ENCODE data around the gene DNAJB5. TPM values are rescaled to one million over a fixed set of nuclear protein-coding genes. Genes with fewer than 3 reads are reported as not detected.
A peak's percentile ranks its signal among the peaks of the same experiment; 100 is the strongest.
"Not testable (repeated sequence)": the region's sequence is repeated elsewhere in the genome, so short reads cannot be mapped to it uniquely, and the experiment has no call there.

Gene DNAJB5
- total and polyA plus RNA-seq, 4 donors = 0.76 to 2.3 (median 1.8) TPM

DNA sequence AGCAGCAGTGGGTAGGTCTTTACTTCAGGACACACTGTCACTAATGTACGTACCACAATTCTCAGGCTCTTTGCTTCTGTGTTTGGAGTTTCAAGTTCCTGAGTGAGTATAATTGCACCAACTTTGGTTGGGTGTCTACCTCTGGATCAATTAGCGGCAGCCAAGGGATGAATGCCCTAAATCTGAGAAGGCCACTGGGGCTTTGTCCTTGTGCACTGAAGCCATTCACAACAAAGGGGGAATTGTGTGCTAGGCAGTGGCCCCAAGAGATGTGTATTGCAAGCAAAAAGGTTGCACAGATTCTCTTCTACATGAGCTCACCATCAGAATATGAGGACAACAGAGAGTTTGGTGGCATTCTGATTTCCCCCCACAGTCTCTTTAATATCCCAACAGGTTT is 35.3 kb upstream of the DNAJB5 start (continued):
- TF ChIP-seq, protein P1, sequence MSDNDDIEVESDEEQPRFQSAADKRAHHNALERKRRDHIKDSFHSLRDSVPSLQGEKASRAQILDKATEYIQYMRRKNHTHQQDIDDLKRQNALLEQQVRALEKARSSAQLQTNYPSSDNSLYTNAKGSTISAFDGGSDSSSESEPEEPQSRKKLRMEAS (IDR thresholded peaks at IDR 0.05) = no peak

DNA sequence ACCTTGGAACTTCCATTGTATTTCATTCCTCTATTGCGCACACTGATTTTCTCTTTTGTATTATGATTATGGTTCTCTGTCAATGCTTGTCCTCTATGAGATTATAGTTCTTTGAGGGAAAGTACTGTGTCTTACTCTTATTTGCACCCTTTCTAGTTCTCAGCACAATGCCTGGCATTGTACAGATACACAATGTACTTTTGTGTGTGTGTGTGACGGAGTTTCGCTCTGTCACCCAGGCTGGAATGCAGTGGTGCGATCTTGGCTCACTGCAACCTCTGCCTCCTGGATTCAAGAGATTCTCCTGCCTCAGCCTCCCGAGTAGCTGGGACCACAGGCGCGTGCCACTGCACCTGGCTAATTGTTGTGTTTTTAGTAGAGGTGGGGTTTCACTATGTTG is 33.5 kb upstream of the DNAJB5 start:
- not testable (repeated sequence) for DNase-seq (ENCODE audit: low spot score); H3K9ac ChIP-seq (ENCODE audit: low read depth in 1 of 2, low read length in 2 of 2); H3K4me1 ChIP-seq (ENCODE audit: control insufficient read depth in 4 of 4, insufficient read depth in 4 of 4, low read length in 3 of 4); H3K4me3 ChIP-seq (ENCODE audit: low read depth in 1 of 3, low read length in 3 of 3); H3K9me3 ChIP-seq (ENCODE audit: control insufficient read depth in 4 of 4, low read length in 3 of 4); H3K36me3 ChIP-seq (ENCODE audit: control insufficient read depth in 4 of 4, insufficient read depth in 3 of 4, low read depth in 1 of 4, low read length in 3 of 4); H3K27ac ChIP-seq (ENCODE audit: low read depth in 1 of 2, low read length in 2 of 2)
- H3K27me3 ChIP-seq (ENCODE audit: control insufficient read depth in 4 of 4, insufficient read depth in 4 of 4, low read length in 3 of 4) = peaks cover 0 to 14% (median 4%) of the 10 kb centered on the region in 4 donors
- WGBS = 93% methylated on average over 7 of the region's 7 CpGs

DNA sequence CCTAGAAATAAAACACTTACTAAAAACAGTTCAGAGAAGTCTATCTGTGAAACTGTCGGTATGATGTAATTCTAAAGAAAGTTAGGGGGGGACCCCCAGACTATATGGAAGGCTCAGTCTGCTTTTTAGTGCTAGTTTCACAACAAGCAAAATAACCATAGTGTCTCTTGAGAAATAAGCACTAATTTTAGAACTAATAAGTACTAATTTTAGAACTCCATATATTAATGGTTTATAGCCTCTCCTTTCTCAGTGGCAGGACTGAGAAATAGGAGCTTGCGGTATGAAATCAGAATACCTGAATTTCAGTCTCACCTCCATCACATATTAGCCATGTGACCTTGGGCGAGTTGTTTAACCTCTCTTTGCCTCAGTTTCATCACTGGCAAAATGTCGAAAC is 32.9 kb upstream of the DNAJB5 start:
- no peaks in the 10 kb centered on the region for H3K36me3 ChIP-seq (ENCODE audit: control insufficient read depth in 4 of 4, insufficient read depth in 3 of 4, low read depth in 1 of 4, low read length in 3 of 4)
- H3K4me3 ChIP-seq (ENCODE audit: low read depth in 1 of 3, low read length in 3 of 3) = no peak overlapping the region
- H3K27me3 ChIP-seq (ENCODE audit: control insufficient read depth in 4 of 4, insufficient read depth in 4 of 4, low read length in 3 of 4) = peaks cover 0 to 14% (median 4%) of the 10 kb centered on the region in 4 donors
- no peak overlapping the region for H3K9ac ChIP-seq (ENCODE audit: low read depth in 1 of 2, low read length in 2 of 2)
- no peak for TF ChIP-seq FOXA1 (IDR thresholded peaks at IDR 0.05)
- TF ChIP-seq TAF1 (conservative IDR thresholded peaks at IDR 0.05) = no peak
- no peak for TF ChIP-seq YY1 (IDR thresholded peaks at IDR 0.05)
- TF ChIP-seq, protein P2, sequence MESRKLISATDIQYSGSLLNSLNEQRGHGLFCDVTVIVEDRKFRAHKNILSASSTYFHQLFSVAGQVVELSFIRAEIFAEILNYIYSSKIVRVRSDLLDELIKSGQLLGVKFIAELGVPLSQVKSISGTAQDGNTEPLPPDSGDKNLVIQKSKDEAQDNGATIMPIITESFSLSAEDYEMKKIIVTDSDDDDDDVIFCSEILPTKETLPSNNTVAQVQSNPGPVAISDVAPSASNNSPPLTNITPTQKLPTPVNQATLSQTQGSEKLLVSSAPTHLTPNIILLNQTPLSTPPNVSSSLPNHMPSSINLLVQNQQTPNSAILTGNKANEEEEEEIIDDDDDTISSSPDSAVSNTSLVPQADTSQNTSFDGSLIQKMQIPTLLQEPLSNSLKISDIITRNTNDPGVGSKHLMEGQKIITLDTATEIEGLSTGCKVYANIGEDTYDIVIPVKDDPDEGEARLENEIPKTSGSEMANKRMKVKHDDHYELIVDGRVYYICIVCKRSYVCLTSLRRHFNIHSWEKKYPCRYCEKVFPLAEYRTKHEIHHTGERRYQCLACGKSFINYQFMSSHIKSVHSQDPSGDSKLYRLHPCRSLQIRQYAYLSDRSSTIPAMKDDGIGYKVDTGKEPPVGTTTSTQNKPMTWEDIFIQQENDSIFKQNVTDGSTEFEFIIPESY (IDR thresholded peaks at IDR 0.05) = no peak
- TF ChIP-seq JUND (IDR thresholded peaks at IDR 0.05) = no peak
- TF ChIP-seq HNF4A (conservative IDR thresholded peaks at IDR 0.05) = no peak
- TF ChIP-seq GABPA (IDR thresholded peaks at IDR 0.05 in 1 of 2, conservative IDR thresholded peaks at IDR 0.05 in 1 of 2) = no peak
- TF ChIP-seq RXRA (IDR thresholded peaks at IDR 0.05) = no peak
- TF ChIP-seq, protein P3, sequence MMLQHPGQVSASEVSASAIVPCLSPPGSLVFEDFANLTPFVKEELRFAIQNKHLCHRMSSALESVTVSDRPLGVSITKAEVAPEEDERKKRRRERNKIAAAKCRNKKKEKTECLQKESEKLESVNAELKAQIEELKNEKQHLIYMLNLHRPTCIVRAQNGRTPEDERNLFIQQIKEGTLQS (IDR thresholded peaks at IDR 0.05) = no peak
- H3K4me1 ChIP-seq (ENCODE audit: control insufficient read depth in 4 of 4, insufficient read depth in 4 of 4, low read length in 3 of 4) = peaks cover 4 to 10% (median 7%) of the 10 kb centered on the region in 4 donors
- no peak overlapping the region for H3K27ac ChIP-seq (ENCODE audit: low read depth in 1 of 2, low read length in 2 of 2)
- no peaks in the 10 kb centered on the region for H3K9me3 ChIP-seq (ENCODE audit: control insufficient read depth in 4 of 4, low read length in 3 of 4)
- WGBS = 84% methylated on average over 4 of the region's 4 CpGs
- DNase-seq (ENCODE audit: low spot score) = no peak

DNA sequence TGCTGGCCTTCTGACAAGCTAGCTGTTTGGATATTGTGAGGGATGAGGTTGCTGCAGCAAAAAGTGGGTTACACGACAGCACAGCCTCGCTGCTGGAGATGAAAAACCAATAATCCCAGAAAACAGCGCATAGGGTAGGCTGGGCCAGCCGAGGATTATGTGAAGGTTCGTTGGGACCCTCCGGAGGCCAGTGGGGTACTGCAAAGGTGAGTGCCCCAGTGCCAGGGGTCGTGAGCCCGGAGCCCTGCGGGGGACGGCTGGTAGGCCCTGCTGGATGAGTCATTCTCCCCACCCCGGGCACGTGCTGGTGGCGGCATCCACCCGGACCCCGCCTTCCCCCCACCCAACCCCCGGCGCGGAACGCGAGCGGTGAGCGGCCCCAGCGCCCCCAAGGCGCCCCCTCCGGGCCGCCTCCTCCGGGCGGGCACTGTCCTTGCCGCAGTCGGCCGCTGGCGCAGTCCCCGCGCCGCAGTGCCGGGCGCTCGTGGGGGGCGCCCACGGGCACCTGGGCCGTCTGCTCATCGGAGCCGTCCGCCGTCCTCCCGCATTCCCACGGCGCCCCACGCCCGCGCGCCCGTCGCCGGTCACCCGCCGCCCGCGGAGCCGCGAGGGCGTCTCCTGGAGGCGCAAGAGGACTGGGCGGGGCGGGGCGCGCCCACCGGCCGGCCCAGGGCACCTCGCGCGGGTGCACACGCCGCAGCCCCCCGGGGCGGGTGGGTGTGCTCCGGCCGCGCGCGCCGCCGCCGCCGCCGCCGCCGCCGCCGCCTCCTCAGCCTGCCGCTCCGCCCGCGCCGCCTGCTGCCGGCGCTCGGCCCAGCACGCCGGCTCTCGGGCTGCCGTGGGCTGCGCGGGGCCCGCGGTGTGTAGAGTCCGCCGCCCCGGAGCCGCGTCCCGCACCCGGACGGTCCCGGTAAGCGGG is 31.8 kb upstream of the DNAJB5 start, which contains the start of gene PHF24:
TSS of gene PHF24 (plus strand) at position 794 of the 919 bp plus-strand sequence. CDS start 13,014 bp downstream, outside the sequence.
- H3K27me3 ChIP-seq (ENCODE audit: control insufficient read depth in 4 of 4, insufficient read depth in 4 of 4, low read length in 3 of 4) = peaks cover 0 to 12% (median 4%) of the 10 kb centered on the region in 4 donors
- H3K9ac ChIP-seq (ENCODE audit: low read depth in 1 of 2, low read length in 2 of 2) = no peak within 1 kb of the TSS
- H3K27ac ChIP-seq (ENCODE audit: low read depth in 1 of 2, low read length in 2 of 2) = no peak within 1 kb of the TSS
- TF ChIP-seq, protein P4, sequence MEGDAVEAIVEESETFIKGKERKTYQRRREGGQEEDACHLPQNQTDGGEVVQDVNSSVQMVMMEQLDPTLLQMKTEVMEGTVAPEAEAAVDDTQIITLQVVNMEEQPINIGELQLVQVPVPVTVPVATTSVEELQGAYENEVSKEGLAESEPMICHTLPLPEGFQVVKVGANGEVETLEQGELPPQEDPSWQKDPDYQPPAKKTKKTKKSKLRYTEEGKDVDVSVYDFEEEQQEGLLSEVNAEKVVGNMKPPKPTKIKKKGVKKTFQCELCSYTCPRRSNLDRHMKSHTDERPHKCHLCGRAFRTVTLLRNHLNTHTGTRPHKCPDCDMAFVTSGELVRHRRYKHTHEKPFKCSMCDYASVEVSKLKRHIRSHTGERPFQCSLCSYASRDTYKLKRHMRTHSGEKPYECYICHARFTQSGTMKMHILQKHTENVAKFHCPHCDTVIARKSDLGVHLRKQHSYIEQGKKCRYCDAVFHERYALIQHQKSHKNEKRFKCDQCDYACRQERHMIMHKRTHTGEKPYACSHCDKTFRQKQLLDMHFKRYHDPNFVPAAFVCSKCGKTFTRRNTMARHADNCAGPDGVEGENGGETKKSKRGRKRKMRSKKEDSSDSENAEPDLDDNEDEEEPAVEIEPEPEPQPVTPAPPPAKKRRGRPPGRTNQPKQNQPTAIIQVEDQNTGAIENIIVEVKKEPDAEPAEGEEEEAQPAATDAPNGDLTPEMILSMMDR (IDR thresholded peaks at IDR 0.05; ENCODE audit: low read depth, low read length, missing input control) = peak; percentile 9
- TF ChIP-seq, protein P3 (IDR thresholded peaks at IDR 0.05) = no peak
- TF ChIP-seq, protein P5, sequence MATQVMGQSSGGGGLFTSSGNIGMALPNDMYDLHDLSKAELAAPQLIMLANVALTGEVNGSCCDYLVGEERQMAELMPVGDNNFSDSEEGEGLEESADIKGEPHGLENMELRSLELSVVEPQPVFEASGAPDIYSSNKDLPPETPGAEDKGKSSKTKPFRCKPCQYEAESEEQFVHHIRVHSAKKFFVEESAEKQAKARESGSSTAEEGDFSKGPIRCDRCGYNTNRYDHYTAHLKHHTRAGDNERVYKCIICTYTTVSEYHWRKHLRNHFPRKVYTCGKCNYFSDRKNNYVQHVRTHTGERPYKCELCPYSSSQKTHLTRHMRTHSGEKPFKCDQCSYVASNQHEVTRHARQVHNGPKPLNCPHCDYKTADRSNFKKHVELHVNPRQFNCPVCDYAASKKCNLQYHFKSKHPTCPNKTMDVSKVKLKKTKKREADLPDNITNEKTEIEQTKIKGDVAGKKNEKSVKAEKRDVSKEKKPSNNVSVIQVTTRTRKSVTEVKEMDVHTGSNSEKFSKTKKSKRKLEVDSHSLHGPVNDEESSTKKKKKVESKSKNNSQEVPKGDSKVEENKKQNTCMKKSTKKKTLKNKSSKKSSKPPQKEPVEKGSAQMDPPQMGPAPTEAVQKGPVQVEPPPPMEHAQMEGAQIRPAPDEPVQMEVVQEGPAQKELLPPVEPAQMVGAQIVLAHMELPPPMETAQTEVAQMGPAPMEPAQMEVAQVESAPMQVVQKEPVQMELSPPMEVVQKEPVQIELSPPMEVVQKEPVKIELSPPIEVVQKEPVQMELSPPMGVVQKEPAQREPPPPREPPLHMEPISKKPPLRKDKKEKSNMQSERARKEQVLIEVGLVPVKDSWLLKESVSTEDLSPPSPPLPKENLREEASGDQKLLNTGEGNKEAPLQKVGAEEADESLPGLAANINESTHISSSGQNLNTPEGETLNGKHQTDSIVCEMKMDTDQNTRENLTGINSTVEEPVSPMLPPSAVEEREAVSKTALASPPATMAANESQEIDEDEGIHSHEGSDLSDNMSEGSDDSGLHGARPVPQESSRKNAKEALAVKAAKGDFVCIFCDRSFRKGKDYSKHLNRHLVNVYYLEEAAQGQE (IDR thresholded peaks at IDR 0.05) = no peak
- TF ChIP-seq, protein P2 (IDR thresholded peaks at IDR 0.05) = no peak
- TF ChIP-seq FOXA2 (IDR thresholded peaks at IDR 0.05) = no peak

More for the DNA sequence above, 31.8 kb upstream of the DNAJB5 start, which contains the start of gene PHF24:
- peaks cover 4 to 10% (median 7%) of the 10 kb centered on the region in 4 donors for H3K4me1 ChIP-seq (ENCODE audit: control insufficient read depth in 4 of 4, insufficient read depth in 4 of 4, low read length in 3 of 4)
- DNase-seq (ENCODE audit: low spot score) = no peak
- H3K4me3 ChIP-seq (ENCODE audit: low read depth in 1 of 3, low read length in 3 of 3) = peak within 1 kb of the TSS in 1 of 3 donors; percentile 70
- no peaks in the 10 kb centered on the region for H3K36me3 ChIP-seq (ENCODE audit: control insufficient read depth in 4 of 4, insufficient read depth in 3 of 4, low read depth in 1 of 4, low read length in 3 of 4)
- WGBS = 3% methylated on average over 116 of the region's 116 CpGs
- no peaks in the 10 kb centered on the region for H3K9me3 ChIP-seq (ENCODE audit: control insufficient read depth in 4 of 4, low read length in 3 of 4)
